ENCODE results near the gene BCKDHB.

DNA sequence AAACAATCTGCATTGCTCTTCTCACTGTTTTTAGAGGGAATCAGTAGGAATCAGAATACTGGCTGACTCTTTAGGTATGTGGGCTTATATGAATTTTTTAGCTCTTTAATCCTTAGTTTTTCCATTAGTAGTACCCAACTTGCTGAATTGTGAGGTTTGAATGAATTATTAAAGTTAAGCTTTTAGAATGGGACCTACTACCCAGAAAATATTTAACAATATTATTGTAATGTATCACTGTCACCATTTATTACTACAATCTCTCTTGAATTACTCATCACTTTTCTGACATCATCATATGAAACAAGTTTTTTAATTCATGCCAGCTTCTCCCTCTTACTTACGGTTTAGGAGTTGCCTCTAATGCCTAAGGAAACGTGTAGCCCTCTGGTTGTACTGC lies 212.7 kb downstream of the BCKDHB start:
- no peak for TF ChIP-seq CTCF (conservative IDR thresholded peaks at IDR 0.05; ENCODE audit: low read depth, low read length)
- TF ChIP-seq EZH2 (IDR thresholded peaks at IDR 0.05; ENCODE audit: borderline replicate concordance, low read depth, low read length, poor library complexity, severe bottlenecking): no peak
